Measurements from ENCODE around the gene MRPS7.
A peak's percentile ranks its signal among the peaks of the same experiment; 100 is the strongest.

The MRPS7 gene

GRCh38 chr17:75261336-75262111 is at the start of gene MRPS7, which contains the start of gene GGA3:
MRPS7 (plus strand) TSS chr17:75261879; CDS start chr17:75261901, 22 bp downstream.
GGA3 (minus strand) TSS chr17:75261606; CDS start chr17:75261587, 19 bp downstream.
- DNase-seq (ENCODE audit: low spot score), result peak; percentile 97

- DNase-seq (ENCODE audit: low spot score), result no peak
Observed at GRCh38 chr17:75218131-75218530, 43.5 kb upstream of the MRPS7 start.

GRCh38 chr17:75219815-75220214 is 41.9 kb upstream of the MRPS7 start:
- DNase-seq (ENCODE audit: low spot score), result no peak

GRCh38 chr17:75225016-75225415 is 36.7 kb upstream of the MRPS7 start:
- DNase-seq (ENCODE audit: low spot score), result no peak

GRCh38 chr17:75227729-75228128 is 34.0 kb upstream of the MRPS7 start:
- DNase-seq (ENCODE audit: low spot score), result no peak

GRCh38 chr17:75228305-75228704 is 33.4 kb upstream of the MRPS7 start:
- DNase-seq (ENCODE audit: low spot score), result no peak

- DNase-seq (ENCODE audit: low spot score), result no peak
Observed at GRCh38 chr17:75228847-75229246, 32.8 kb upstream of the MRPS7 start.

GRCh38 chr17:75231071-75231470 is 30.6 kb upstream of the MRPS7 start:
- DNase-seq (ENCODE audit: low spot score), result no peak

- no peak for DNase-seq (ENCODE audit: low spot score)
Observed at GRCh38 chr17:75231741-75232464, 29.8 kb upstream of the MRPS7 start.

- no peak for DNase-seq (ENCODE audit: low spot score)
Observed at GRCh38 chr17:75232786-75233185, 28.9 kb upstream of the MRPS7 start.

- DNase-seq (ENCODE audit: low spot score), result no peak
Observed at GRCh38 chr17:75237100-75238014, 24.3 kb upstream of the MRPS7 start.

- no peak for DNase-seq (ENCODE audit: low spot score)
Observed at GRCh38 chr17:75238020-75238580, 23.6 kb upstream of the MRPS7 start.

GRCh38 chr17:75238684-75239191 is 22.9 kb upstream of the MRPS7 start:
- DNase-seq (ENCODE audit: low spot score), result peak; percentile 87

GRCh38 chr17:75239214-75239613 is 22.5 kb upstream of the MRPS7 start:
- no peak for DNase-seq (ENCODE audit: low spot score)

- DNase-seq (ENCODE audit: low spot score), result no peak
Observed at GRCh38 chr17:75239778-75240393, 21.8 kb upstream of the MRPS7 start.

- DNase-seq (ENCODE audit: low spot score), result peak; percentile 94
Observed at GRCh38 chr17:75240394-75241142, 21.1 kb upstream of the MRPS7 start.

- DNase-seq (ENCODE audit: low spot score), result no peak
Observed at GRCh38 chr17:75241143-75241430, 20.6 kb upstream of the MRPS7 start.

GRCh38 chr17:75241502-75241901 is 20.2 kb upstream of the MRPS7 start:
- no peak for DNase-seq (ENCODE audit: low spot score)

- DNase-seq (ENCODE audit: low spot score), result no peak
Observed at GRCh38 chr17:75241996-75242460, 19.7 kb upstream of the MRPS7 start.

- no peak for DNase-seq (ENCODE audit: low spot score)
Observed at GRCh38 chr17:75242461-75243042, 19.1 kb upstream of the MRPS7 start.
